ENCODE data around the gene SPSB3. TPM values are rescaled to one million over a fixed set of nuclear protein-coding genes. Genes with fewer than 3 reads are reported as not detected.

Gene SPSB3
- total and polyA plus RNA-seq, 7 donors, result 34.4 to 98.4 (median 61.4) TPM

GRCh38 chr16:1771188-1771863 is 11.0 kb downstream of the SPSB3 start, which contains the start of gene NME3:
Gene NME3, minus strand, starts transcription at chr16:1771543. Its CDS starts 9 bp downstream, at chr16:1771534.
- Histone ChIP-seq H3K36me3 (peaks cover 24 to 43% (median 32%) of the 10 kb centered on the region in 4 donors), H3K27ac (peak within 1 kb of the TSS; percentile 91 to 97 (median 96)), H3K9me3 (no peaks in the 10 kb centered on the region), H3K27me3 (no peaks in the 10 kb centered on the region), H3K4me1 (peaks cover 0 to 56% (median 47%) of the 10 kb centered on the region in 4 donors), H3K4me3 (peak within 1 kb of the TSS; percentile 64 to 93 (median 90))
- DNase-seq, result peak; percentile 88
- no peak for TF ChIP-seq POLR2AphosphoS5 (IDR thresholded peaks at IDR 0.05)
- WGBS, 2 donors, result 1% methylated on average over 79 of the region's 79 CpGs
- intact Hi-C loops (cut with DNase I), result loop anchor here (5.0 to 10.0 kb wide), 2 partner anchors 64 to 1087 kb away; partner anchors contain the start of genes JMJD8, MAPK8IP3 and STUB1

GRCh38 chr16:1770328-1771187 is 11.8 kb downstream of the SPSB3 start:
- Histone ChIP-seq H3K4me3 (peak overlapping the region; percentile 64 to 93 (median 90)), H3K27ac (peak overlapping the region; percentile 91 to 97 (median 96)), H3K9me3 (no peaks in the 10 kb centered on the region), H3K27me3 (no peaks in the 10 kb centered on the region), H3K4me1 (peaks cover 0 to 56% (median 47%) of the 10 kb centered on the region in 4 donors), H3K36me3 (peaks cover 25 to 43% (median 35%) of the 10 kb centered on the region in 4 donors)
- TF ChIP-seq EP300 (IDR thresholded peaks at IDR 0.05) (no peak), POLR2AphosphoS5 (IDR thresholded peaks at IDR 0.05) (peak; percentile 23 to 81 (median 65)), POLR2A (IDR thresholded peaks at IDR 0.05) (peak in 1 of 2 donors; percentile 50), CTCF (IDR thresholded peaks at IDR 0.05) (no peak)
- WGBS, 2 donors, result 4 to 21% methylated on average over 81 of the region's 81 CpGs
- DNase-seq, result peak; percentile 92
- intact Hi-C loops (cut with DNase I), result loop anchor here (5.0 to 10.0 kb wide), 2 partner anchors 63 to 1086 kb away; partner anchors contain the start of genes JMJD8, MAPK8IP3 and STUB1

- DNase-seq, result no peak
- no peak for TF ChIP-seq POLR2A (IDR thresholded peaks at IDR 0.05)
- no peak for TF ChIP-seq EP300 (IDR thresholded peaks at IDR 0.05)
- TF ChIP-seq POLR2AphosphoS5 (IDR thresholded peaks at IDR 0.05), result no peak
- no peak for TF ChIP-seq CTCF (IDR thresholded peaks at IDR 0.05)
- Histone ChIP-seq H3K27ac (peak overlapping the region; percentile 91 to 97 (median 96)), H3K4me3 (peak overlapping the region; percentile 64 to 93 (median 90)), H3K36me3 (peaks cover 34 to 43% (median 38%) of the 10 kb centered on the region in 4 donors), H3K4me1 (peaks cover 0 to 48% (median 41%) of the 10 kb centered on the region in 4 donors), H3K9me3 (no peaks in the 10 kb centered on the region), H3K27me3 (no peaks in the 10 kb centered on the region)
- intact Hi-C loops (cut with DNase I), result loop anchor here (5.0 to 10.0 kb wide), 2 partner anchors 62 to 1085 kb away; partner anchors contain the start of genes JMJD8, MAPK8IP3 and STUB1
- 76 to 88% methylated on average over 27 of the region's 27 CpGs for WGBS, 2 donors
These were observed 12.7 kb downstream of the SPSB3 start for GRCh38 chr16:1769402-1770300.

- DNase-seq, result no peak
- Histone ChIP-seq H3K9me3 (no peaks in the 10 kb centered on the region), H3K36me3 (peaks cover 41 to 51% (median 45%) of the 10 kb centered on the region in 4 donors), H3K4me3 (no peak overlapping the region), H3K27ac (peak overlapping the region in 3 of 4 donors; percentile 91 to 97 (median 96)), H3K27me3 (no peaks in the 10 kb centered on the region), H3K4me1 (peaks cover 0 to 41% (median 33%) of the 10 kb centered on the region in 4 donors)
- 81 to 85% methylated on average over 26 of the region's 26 CpGs for WGBS, 2 donors
- TF ChIP-seq POLR2AphosphoS5 (IDR thresholded peaks at IDR 0.05), result peak in 1 of 4 donors; percentile 3
- TF ChIP-seq CTCF (IDR thresholded peaks at IDR 0.05), result no peak
- intact Hi-C loops (cut with DNase I), result no loop called here
These were observed 13.5 kb downstream of the SPSB3 start for GRCh38 chr16:1768767-1769401.
